H1 (cell line): Measurements from ENCODE around the gene LCT. TPM values are rescaled to one million over a fixed set of nuclear protein-coding genes. Genes with fewer than 3 reads are reported as not detected.

ENCODE experiments used
- ASH2L ChIP-seq: fragments of 200-600, 300-600 bp; sonication (generic); IDR thresholded peaks from one replicate; pipeline ENCODE4 v1.7.1; 2017; ENCODE audit warnings: low read length
- CHD7 ChIP-seq: fragments of 300-600 bp; sonication (generic); IDR thresholded peaks from 2 replicates; pipeline ENCODE4 v1.7.1; 2012; ENCODE audit warnings: low read length, moderate library complexity, mild to moderate bottlenecking, inconsistent platforms; ENCODE audit not compliant: insufficient replicate concordance
- CREB1 ChIP-seq: IDR thresholded peaks from 2 replicates; pipeline ENCODE4 v1.6.1; 2012; ENCODE audit warnings: inconsistent platforms
- GABPA ChIP-seq: IDR thresholded peaks from 2 replicates; pipeline ENCODE4 v1.6.1; 2011; ENCODE audit warnings: mild to moderate bottlenecking, low read length, moderate library complexity, borderline replicate concordance; ENCODE audit not compliant: insufficient read depth
- HDAC2 ChIP-seq, 2 experiments: fragments of 300-600 bp in 1 of 2; sonication (generic) in 1 of 2; IDR thresholded peaks; 2 replicates each; pipeline ENCODE4 v1.6.1; 2011 to 2012; ENCODE audit warnings: low read depth in 2 of 2, low read length in 2 of 2, mild to moderate bottlenecking in 2 of 2, moderate library complexity in 2 of 2, borderline replicate concordance in 1 of 2, inconsistent platforms in 1 of 2
- JUN ChIP-seq: IDR thresholded peaks from 2 replicates; pipeline ENCODE4 v1.6.1; 2011; ENCODE audit warnings: low read depth, mild to moderate bottlenecking, improper control_type of control experiment, low read length
- JUND ChIP-seq: IDR thresholded peaks from 2 replicates; pipeline ENCODE4 v1.6.1; 2011; ENCODE audit warnings: mild to moderate bottlenecking, improper control_type of control experiment, low read length
- KDM4A ChIP-seq: IDR thresholded peaks from one replicate; pipeline ENCODE4 v1.7.1; 2012; ENCODE audit warnings: low read depth, mild to moderate bottlenecking, moderate library complexity, low read length, inconsistent platforms; ENCODE audit not compliant: severe bottlenecking
- SIN3A ChIP-seq, 2 experiments: IDR thresholded peaks in 1 of 2; conservative IDR thresholded peaks in 1 of 2; 2 replicates each; pipeline ENCODE4 v1.6.1; 2011 to 2012; ENCODE audit warnings: low read length in 2 of 2, improper control_type of control experiment in 1 of 2, low read depth in 1 of 2, mild to moderate bottlenecking in 1 of 2
- SUZ12 ChIP-seq: fragments of 200-600 bp; sonication (generic); IDR thresholded peaks from 2 replicates; pipeline ENCODE4 v1.6.1; 2012; ENCODE audit warnings: mild to moderate bottlenecking, inconsistent platforms, low read length, moderate library complexity, mixed read lengths
- TAF7 ChIP-seq: optimal IDR thresholded peaks from 2 replicates; pipeline ENCODE3; 2011; ENCODE audit warnings: low read depth, mild to moderate bottlenecking, inconsistent platforms, low read length, moderate library complexity, borderline replicate concordance
- ZNF274 ChIP-seq: IDR thresholded peaks from 2 replicates; pipeline ENCODE4 v1.7.0; 2012; ENCODE audit warnings: low read length, borderline replicate concordance; ENCODE audit errors: extremely low read depth
- polyA plus RNA-seq, 7 experiments: library from polyadenylated mRNA; depleted of rRNA in 3 of 7; stranded (reverse) in 5 of 7; unstranded in 2 of 7; fragments of >200 nt in 5 of 7; fragments of 200-250 nt in 2 of 7; gene quantifications; 1 replicate in 5 of 7; 2 replicates in 1 of 7; 4 replicates in 1 of 7; pipeline versions ENCODE4 v1.2.1 to v1.2.3, GENCODE V29; 2011 to 2013; ENCODE audit warnings: missing spikeins in 2 of 7, mixed read lengths in 2 of 7
- total RNA-seq: library from RNA; stranded (reverse); fragmentation: NEBNext Ultra II Directional; extraction: Animal tissue kit (Norgen Biotek cat#: 25700); gene quantifications from 2 replicates; pipeline ENCODE4 v1.2.1, GENCODE V29; 2021

The LCT gene
- total and polyA plus RNA-seq, 2 of the 8 experiments (the other 6 are each of a cell fraction or from before 2014, with no cell fraction given), result 0.06 TPM; not detected in 1

- TF ChIP-seq CHD7, result no peak
- no peak for TF ChIP-seq KDM4A
- no peak for TF ChIP-seq JUN
- no peak for TF ChIP-seq HDAC2 (IDR thresholded peaks at IDR 0.05; ENCODE audit: borderline replicate concordance in 1 of 2, low read depth in 2 of 2, low read length in 2 of 2)
- no peak for TF ChIP-seq ZNF274
- no peak for TF ChIP-seq TAF7
- no peak for TF ChIP-seq GABPA
- TF ChIP-seq JUND, result no peak
- TF ChIP-seq ASH2L, result no peak
- TF ChIP-seq SIN3A (conservative IDR thresholded peaks at IDR 0.05 in 1 of 2, IDR thresholded peaks at IDR 0.05 in 1 of 2; ENCODE audit: low read depth in 1 of 2, low read length in 2 of 2), result no peak
- TF ChIP-seq SUZ12, result no peak
- TF ChIP-seq CREB1, result no peak
Observed at GRCh38 chr2:135803278-135803677, 33.7 kb downstream of the LCT start (continued).
